ENCODE measurements around the gene SYNRG.
A peak's percentile ranks its signal among the peaks of the same experiment; 100 is the strongest.
"Not testable (repeated sequence)": the region's sequence is repeated elsewhere in the genome, so short reads cannot be mapped to it uniquely, and the experiment has no call there.

Gene SYNRG

GRCh38 chr17:37647856-37648255 is 38.6 kb upstream of the SYNRG start:
- no peak for TF ChIP-seq CTCF (IDR thresholded peaks at IDR 0.05; ENCODE audit: insufficient read depth, low read depth, low read length, missing control alignments)
- no peak for DNase-seq (ENCODE audit: low read depth)
- H3K4me3 ChIP-seq (ENCODE audit: low read length): no peak overlapping the region

GRCh38 chr17:37643869-37644268 is 34.7 kb upstream of the SYNRG start:
- TF ChIP-seq CTCF (IDR thresholded peaks at IDR 0.05; ENCODE audit: insufficient read depth, low read depth, low read length, missing control alignments): no peak
- H3K4me3 ChIP-seq (ENCODE audit: low read length): peak overlapping the region; percentile 86
- DNase-seq (ENCODE audit: low read depth): no peak

- DNase-seq (ENCODE audit: low read depth): peak; percentile 93
- peak; percentile 6 for TF ChIP-seq CTCF (IDR thresholded peaks at IDR 0.05; ENCODE audit: insufficient read depth, low read depth, low read length, missing control alignments)
- H3K4me3 ChIP-seq (ENCODE audit: low read length): peak within 1 kb of the TSS; percentile 86
Observed at GRCh38 chr17:37643118-37643766, 34.0 kb upstream of the SYNRG start, which contains the start of gene DDX52. DDX52 (minus strand) TSS chr17:37643446; CDS start chr17:37643420, 26 bp downstream.

GRCh38 chr17:37642681-37643080 is 33.5 kb upstream of the SYNRG start:
- peak overlapping the region; percentile 86 for H3K4me3 ChIP-seq (ENCODE audit: low read length)
- no peak for TF ChIP-seq CTCF (IDR thresholded peaks at IDR 0.05; ENCODE audit: insufficient read depth, low read depth, low read length, missing control alignments)
- peak; percentile 76 for DNase-seq (ENCODE audit: low read depth)

- no peak overlapping the region for H3K4me3 ChIP-seq (ENCODE audit: low read length)
- no peak for DNase-seq (ENCODE audit: low read depth)
- no peak for TF ChIP-seq CTCF (IDR thresholded peaks at IDR 0.05; ENCODE audit: insufficient read depth, low read depth, low read length, missing control alignments)
Observed at GRCh38 chr17:37640015-37640414, 30.8 kb upstream of the SYNRG start.

GRCh38 chr17:37637956-37638355 is 28.7 kb upstream of the SYNRG start:
- no peak for DNase-seq (ENCODE audit: low read depth)
- H3K4me3 ChIP-seq (ENCODE audit: low read length): no peak overlapping the region
- no peak for TF ChIP-seq CTCF (IDR thresholded peaks at IDR 0.05; ENCODE audit: insufficient read depth, low read depth, low read length, missing control alignments)

- not testable (repeated sequence) for DNase-seq (ENCODE audit: low read depth); H3K4me3 ChIP-seq (ENCODE audit: low read length)
Observed at GRCh38 chr17:37616430-37616829, 7.2 kb upstream of the SYNRG start.
